HepG2 (cell line): Measurements from ENCODE around the gene F7. TPM values are rescaled to one million over a fixed set of nuclear protein-coding genes. Genes with fewer than 3 reads are reported as not detected.

Experiments used
- CEBPB ChIP-seq: IDR thresholded peaks from 2 replicates; pipeline ENCODE4 v1.6.1; 2011; ENCODE audit warnings: low read depth, low read length, improper control_type of control experiment, borderline replicate concordance
- CENPT ChIP-seq: sonication (generic); formaldehyde crosslinking; IDR thresholded peaks from 2 replicates; pipeline ENCODE4 v1.8.0; 2022; ENCODE audit warnings: low read depth, mild to moderate bottlenecking, moderate library complexity, missing genetic modification reagents
- FIP1L1 ChIP-seq: fragments of 200-400 bp; formaldehyde crosslinking; IDR thresholded peaks from 2 replicates; pipeline ENCODE4 v1.6.1; 2018; ENCODE audit warnings: low read depth, mild to moderate bottlenecking, low read length, moderate library complexity, borderline replicate concordance; ENCODE audit not compliant: insufficient read depth
- MEF2D ChIP-seq: sonication (generic); formaldehyde crosslinking; IDR thresholded peaks from 2 replicates; pipeline ENCODE4 v1.5.1; 2020; ENCODE audit warnings: mild to moderate bottlenecking, missing genetic modification reagents
- NCOA5 ChIP-seq: sonication (generic); formaldehyde crosslinking; IDR thresholded peaks from 2 replicates; pipeline ENCODE4 v1.4.0; 2020; ENCODE audit warnings: missing genetic modification reagents
- POLR2A ChIP-seq, 2 experiments: IDR thresholded peaks; 2 replicates each; pipeline ENCODE4 v1.6.1; 2011; ENCODE audit warnings: low read depth in 2 of 2, low read length in 2 of 2, mild to moderate bottlenecking in 1 of 2, moderate library complexity in 1 of 2; ENCODE audit not compliant: insufficient read depth in 1 of 2
- SALL1 ChIP-seq: sonication (generic); formaldehyde crosslinking; IDR thresholded peaks from 2 replicates; pipeline ENCODE4 v1.8.0; 2022; ENCODE audit warnings: mild to moderate bottlenecking, missing genetic modification reagents
- SKI ChIP-seq: fragments of 450-650 bp; IDR thresholded peaks from one replicate; pipeline ENCODE4 v1.6.1; 2018; ENCODE audit warnings: mild to moderate bottlenecking; ENCODE audit not compliant: partially characterized antibody
- SOX13 ChIP-seq, 3 experiments: fragments of 450-650 bp in 1 of 3; sonication (generic) in 1 of 3; formaldehyde crosslinking in 1 of 3; IDR thresholded peaks in 2 of 3; conservative IDR thresholded peaks in 1 of 3; 2 replicates each; pipeline versions ENCODE4 v1.5.0 to v1.6.1; 2016 to 2020; ENCODE audit warnings: antibody characterized with exemption in 1 of 3, mild to moderate bottlenecking in 1 of 3, missing compliant biosample characterization in 1 of 3, missing genetic modification reagents in 1 of 3, moderate library complexity in 1 of 3
- ZMAT3 ChIP-seq: sonication (generic); formaldehyde crosslinking; conservative IDR thresholded peaks from 2 replicates; pipeline ENCODE4 v1.7.0; 2021; ENCODE audit warnings: missing genetic modification reagents
- ZMAT5 ChIP-seq: sonication (generic); formaldehyde crosslinking; IDR thresholded peaks from 2 replicates; pipeline ENCODE4 v1.5.0; 2020; ENCODE audit warnings: mild to moderate bottlenecking, low read depth, missing genetic modification reagents, borderline replicate concordance
- ZNF121 ChIP-seq: sonication (generic); formaldehyde crosslinking; IDR thresholded peaks from 2 replicates; pipeline ENCODE4 v1.5.0; 2020; ENCODE audit warnings: mild to moderate bottlenecking, missing genetic modification reagents
- ZNF232 ChIP-seq: sonication (generic); formaldehyde crosslinking; IDR thresholded peaks from 2 replicates; pipeline ENCODE4 v1.4.0; 2020; ENCODE audit warnings: missing genetic modification reagents, borderline replicate concordance
- ZNF253 ChIP-seq: sonication (generic); formaldehyde crosslinking; IDR thresholded peaks from 2 replicates; pipeline ENCODE4 v1.8.0; 2022; ENCODE audit warnings: mild to moderate bottlenecking, missing genetic modification reagents, borderline replicate concordance
- polyA plus RNA-seq, 8 experiments: library from polyadenylated mRNA; depleted of rRNA in 3 of 8; stranded (reverse) in 7 of 8; unstranded in 1 of 8; fragments of >200 nt; fragmentation: Illumina TruSeq in 4 of 8; extraction: Trizol in 4 of 8; gene quantifications; 2 replicates each; pipeline versions ENCODE4 v1.2.1 to v1.2.3, GENCODE V29; 2011 to 2016; ENCODE audit warnings: low read depth in 4 of 8, missing spikeins in 1 of 8, mixed read lengths in 1 of 8; ENCODE audit not compliant: insufficient read depth in 1 of 8
- total RNA-seq, 5 experiments: library from RNA; depleted of rRNA; stranded (reverse); fragments of >200 nt; fragmentation: Illumina TruSeq; extraction: Trizol; gene quantifications; 2 replicates each; pipeline ENCODE4 v1.2.3, GENCODE V29; 2016; ENCODE audit warnings: low read depth in 1 of 5
- TF ChIP-seq, protein P1 (sequence below): sonication (generic); formaldehyde crosslinking; IDR thresholded peaks from 2 replicates; pipeline ENCODE4 v1.4.0; 2020; ENCODE audit warnings: mild to moderate bottlenecking, missing genetic modification reagents
- TF ChIP-seq, protein P2 (sequence below): sonication (generic); formaldehyde crosslinking; conservative IDR thresholded peaks from 2 replicates; pipeline ENCODE4 v1.8.0; 2022; ENCODE audit warnings: mild to moderate bottlenecking, moderate library complexity, missing genetic modification reagents
- TF ChIP-seq, protein P3 (sequence below): IDR thresholded peaks from 2 replicates; pipeline ENCODE4 v1.6.1; 2016; ENCODE audit warnings: low read depth
- TF ChIP-seq, protein P4 (sequence below): sonication (generic); formaldehyde crosslinking; IDR thresholded peaks from 2 replicates; pipeline ENCODE4 v1.5.0; 2020; ENCODE audit warnings: mild to moderate bottlenecking, missing genetic modification reagents

The F7 gene
- total and polyA plus RNA-seq, 2 of the 13 experiments (the other 11 are each of a cell fraction or from before 2014, with no cell fraction given), result 12.6 to 26.5 TPM

- TF ChIP-seq ZMAT3 (0 out of 2 replicates have a peak, but pooled peaks have one; percentile 54), SALL1 (peak; percentile 59), SOX13 (IDR thresholded peaks at IDR 0.05) (no peak), SOX13 (CRISPR knock-in tag; conservative IDR thresholded peaks at IDR 0.05 in 1 of 2, IDR thresholded peaks at IDR 0.05 in 1 of 2) (no peak), CENPT (CRISPR knock-in tag) (peak; percentile 83), NCOA5 (CRISPR knock-in tag) (no peak), CEBPB (no peak), FIP1L1 (no peak), ZMAT5 (peak; percentile 71; the same call in 1 of the 2 replicates), ZNF121 (CRISPR knock-in tag) (no peak), MEF2D (CRISPR knock-in tag) (peak; percentile 20; the same call in 1 of the 2 replicates), SKI (peak; percentile 10), ZNF253 (CRISPR knock-in tag) (peak; percentile 62; the same call in 1 of the 2 replicates), ZNF232 (CRISPR knock-in tag) (0 out of 2 replicates have a peak, but pooled peaks have one; percentile 37), POLR2A (IDR thresholded peaks at IDR 0.05; ENCODE audit: insufficient read depth in 1 of 2, low read depth in 2 of 2, low read length in 2 of 2) (peak in 1 of 2 experiments; percentile 42; a peak in 2 of 4 replicates)
- TF ChIP-seq, protein P1, sequence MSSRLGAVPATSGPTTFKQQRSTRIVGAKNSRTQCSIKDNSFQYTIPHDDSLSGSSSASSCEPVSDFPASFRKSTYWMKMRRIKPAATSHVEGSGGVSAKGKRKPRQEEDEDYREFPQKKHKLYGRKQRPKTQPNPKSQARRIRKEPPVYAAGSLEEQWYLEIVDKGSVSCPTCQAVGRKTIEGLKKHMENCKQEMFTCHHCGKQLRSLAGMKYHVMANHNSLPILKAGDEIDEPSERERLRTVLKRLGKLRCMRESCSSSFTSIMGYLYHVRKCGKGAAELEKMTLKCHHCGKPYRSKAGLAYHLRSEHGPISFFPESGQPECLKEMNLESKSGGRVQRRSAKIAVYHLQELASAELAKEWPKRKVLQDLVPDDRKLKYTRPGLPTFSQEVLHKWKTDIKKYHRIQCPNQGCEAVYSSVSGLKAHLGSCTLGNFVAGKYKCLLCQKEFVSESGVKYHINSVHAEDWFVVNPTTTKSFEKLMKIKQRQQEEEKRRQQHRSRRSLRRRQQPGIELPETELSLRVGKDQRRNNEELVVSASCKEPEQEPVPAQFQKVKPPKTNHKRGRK (CRISPR knock-in tag), result no peak; the same call in none of the 2 replicates
- TF ChIP-seq, protein P2, sequence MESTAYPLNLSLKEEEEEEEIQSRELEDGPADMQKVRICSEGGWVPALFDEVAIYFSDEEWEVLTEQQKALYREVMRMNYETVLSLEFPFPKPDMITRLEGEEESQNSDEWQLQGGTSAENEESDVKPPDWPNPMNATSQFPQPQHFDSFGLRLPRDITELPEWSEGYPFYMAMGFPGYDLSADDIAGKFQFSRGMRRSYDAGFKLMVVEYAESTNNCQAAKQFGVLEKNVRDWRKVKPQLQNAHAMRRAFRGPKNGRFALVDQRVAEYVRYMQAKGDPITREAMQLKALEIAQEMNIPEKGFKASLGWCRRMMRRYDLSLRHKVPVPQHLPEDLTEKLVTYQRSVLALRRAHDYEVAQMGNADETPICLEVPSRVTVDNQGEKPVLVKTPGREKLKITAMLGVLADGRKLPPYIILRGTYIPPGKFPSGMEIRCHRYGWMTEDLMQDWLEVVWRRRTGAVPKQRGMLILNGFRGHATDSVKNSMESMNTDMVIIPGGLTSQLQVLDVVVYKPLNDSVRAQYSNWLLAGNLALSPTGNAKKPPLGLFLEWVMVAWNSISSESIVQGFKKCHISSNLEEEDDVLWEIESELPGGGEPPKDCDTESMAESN, result peak; percentile 64; the same call in 1 of the 2 replicates
- TF ChIP-seq, protein P3, sequence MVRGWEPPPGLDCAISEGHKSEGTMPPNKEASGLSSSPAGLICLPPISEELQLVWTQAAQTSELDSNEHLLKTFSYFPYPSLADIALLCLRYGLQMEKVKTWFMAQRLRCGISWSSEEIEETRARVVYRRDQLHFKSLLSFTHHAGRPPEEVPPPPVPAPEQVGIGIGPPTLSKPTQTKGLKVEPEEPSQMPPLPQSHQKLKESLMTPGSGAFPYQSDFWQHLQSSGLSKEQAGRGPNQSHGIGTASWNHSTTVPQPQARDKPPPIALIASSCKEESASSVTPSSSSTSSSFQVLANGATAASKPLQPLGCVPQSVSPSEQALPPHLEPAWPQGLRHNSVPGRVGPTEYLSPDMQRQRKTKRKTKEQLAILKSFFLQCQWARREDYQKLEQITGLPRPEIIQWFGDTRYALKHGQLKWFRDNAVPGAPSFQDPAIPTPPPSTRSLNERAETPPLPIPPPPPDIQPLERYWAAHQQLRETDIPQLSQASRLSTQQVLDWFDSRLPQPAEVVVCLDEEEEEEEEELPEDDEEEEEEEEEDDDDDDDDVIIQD, result no peak
- TF ChIP-seq, protein P4, sequence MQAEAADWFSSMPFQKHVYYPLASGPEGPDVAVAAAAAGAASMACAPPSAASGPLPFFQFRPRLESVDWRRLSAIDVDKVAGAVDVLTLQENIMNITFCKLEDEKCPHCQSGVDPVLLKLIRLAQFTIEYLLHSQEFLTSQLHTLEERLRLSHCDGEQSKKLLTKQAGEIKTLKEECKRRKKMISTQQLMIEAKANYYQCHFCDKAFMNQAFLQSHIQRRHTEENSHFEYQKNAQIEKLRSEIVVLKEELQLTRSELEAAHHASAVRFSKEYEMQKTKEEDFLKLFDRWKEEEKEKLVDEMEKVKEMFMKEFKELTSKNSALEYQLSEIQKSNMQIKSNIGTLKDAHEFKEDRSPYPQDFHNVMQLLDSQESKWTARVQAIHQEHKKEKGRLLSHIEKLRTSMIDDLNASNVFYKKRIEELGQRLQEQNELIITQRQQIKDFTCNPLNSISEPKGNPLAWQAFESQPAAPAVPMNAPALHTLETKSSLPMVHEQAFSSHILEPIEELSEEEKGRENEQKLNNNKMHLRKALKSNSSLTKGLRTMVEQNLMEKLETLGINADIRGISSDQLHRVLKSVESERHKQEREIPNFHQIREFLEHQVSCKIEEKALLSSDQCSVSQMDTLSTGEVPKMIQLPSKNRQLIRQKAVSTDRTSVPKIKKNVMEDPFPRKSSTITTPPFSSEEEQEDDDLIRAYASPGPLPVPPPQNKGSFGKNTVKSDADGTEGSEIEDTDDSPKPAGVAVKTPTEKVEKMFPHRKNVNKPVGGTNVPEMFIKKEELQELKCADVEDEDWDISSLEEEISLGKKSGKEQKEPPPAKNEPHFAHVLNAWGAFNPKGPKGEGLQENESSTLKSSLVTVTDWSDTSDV (CRISPR knock-in tag), result peak; percentile 96
Observed at GRCh38 chr13:113152984-113153809, 47.6 kb downstream of the F7 start (continued).
